GM20431 (cell line): Measurements from ENCODE around the gene PRKX.
"Not testable (repeated sequence)": the region's sequence is repeated elsewhere in the genome, so short reads cannot be mapped to it uniquely, and the experiment has no call there.

Source experiments
- in situ Hi-C: fragments of 300-500 bp; cut with MseI, MboI; formaldehyde crosslinking; loops from one replicate; pipeline ENCODE4 v1.15.0; 2020; ENCODE audit warnings: low sequenced_read_pairs; ENCODE audit not compliant: unreplicated experiment

The PRKX gene

DNA sequence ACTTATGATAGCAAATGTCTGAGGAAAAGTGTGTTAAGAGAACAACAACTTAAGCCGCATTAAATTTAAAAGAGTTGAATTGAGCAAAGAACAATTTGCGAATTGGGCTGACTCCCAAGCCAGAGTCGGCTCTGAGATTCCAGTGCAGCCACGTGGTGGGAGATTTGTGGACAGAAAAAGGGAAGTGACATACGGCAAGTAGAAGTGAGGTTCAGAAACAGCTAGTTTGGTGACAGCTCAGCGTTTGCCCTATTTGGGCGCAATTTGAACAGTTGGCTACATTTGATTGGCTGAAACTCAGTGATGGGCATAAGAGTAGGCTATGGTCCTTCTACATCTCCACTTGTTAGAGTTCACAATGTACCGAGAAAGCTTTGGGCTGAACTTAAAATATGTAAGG is 124.0 kb downstream of the PRKX start:
- in situ Hi-C loops, result no loop called here

DNA sequence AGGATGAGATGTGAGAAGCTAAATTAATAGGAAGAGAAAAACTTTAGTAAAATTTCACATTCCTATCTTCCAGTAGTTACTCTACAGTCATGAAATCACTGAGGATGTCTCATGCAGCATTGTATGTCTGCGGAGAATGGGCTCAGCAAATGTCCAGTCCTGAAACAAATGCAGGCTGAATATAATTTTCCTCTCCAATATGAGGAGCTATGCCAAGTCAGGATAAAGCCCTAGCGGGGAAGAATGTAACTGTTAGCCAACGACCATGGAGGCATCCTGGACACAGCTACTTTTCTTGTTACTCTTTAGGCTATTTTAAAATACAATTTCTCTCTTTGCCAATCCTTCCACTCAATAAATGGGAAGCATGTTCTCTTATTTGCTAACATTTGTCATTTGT is 127.7 kb downstream of the PRKX start:
- in situ Hi-C loops, result no loop called here

DNA sequence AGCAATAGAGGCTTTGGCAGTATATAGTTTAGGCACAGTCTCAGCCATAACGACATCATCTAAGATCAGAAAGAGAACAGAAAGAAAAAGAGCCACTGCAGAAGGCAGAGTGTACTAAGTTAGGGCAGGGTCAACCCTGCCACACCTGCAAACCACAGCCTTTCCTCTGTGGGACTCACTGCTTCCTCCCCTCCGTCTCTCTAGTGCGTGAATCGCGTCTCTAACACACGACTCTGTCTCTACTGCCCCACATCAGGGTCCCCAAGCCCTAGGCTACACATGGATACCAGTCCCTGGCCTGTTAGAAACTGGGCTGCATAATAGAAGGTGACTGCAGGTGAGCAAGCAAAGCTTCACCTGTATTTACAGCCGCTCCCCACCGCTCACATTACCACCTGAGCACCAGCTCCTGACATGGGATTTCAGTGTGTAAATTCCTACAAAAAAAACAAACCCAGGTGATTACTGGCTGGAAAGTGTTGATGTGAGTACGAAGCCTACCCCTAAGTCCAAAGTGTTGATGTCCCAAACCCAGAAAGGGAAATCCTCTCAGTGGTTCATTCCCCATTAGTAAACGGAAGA is 128.9 kb downstream of the PRKX start:
- in situ Hi-C loops, result no loop called here

DNA sequence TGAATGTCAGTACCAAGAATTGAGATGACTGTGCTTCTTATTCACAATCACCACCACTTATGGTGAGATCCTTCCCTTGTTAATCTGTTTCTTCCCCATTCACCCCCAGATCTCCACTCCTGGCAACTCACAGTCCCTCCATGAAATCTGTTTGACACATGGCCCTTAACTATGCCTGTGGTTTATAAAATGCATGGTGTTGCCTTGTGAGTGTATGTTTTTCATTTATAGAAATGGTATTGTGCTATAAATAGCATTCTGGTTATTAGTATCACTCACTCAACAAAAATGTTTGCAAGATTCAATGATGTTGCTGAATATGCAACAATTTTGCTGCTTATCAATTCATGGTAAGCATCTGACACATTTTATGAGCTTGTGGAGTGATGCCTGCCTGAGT is 131.0 kb downstream of the PRKX start:
- in situ Hi-C loops, result no loop called here

DNA sequence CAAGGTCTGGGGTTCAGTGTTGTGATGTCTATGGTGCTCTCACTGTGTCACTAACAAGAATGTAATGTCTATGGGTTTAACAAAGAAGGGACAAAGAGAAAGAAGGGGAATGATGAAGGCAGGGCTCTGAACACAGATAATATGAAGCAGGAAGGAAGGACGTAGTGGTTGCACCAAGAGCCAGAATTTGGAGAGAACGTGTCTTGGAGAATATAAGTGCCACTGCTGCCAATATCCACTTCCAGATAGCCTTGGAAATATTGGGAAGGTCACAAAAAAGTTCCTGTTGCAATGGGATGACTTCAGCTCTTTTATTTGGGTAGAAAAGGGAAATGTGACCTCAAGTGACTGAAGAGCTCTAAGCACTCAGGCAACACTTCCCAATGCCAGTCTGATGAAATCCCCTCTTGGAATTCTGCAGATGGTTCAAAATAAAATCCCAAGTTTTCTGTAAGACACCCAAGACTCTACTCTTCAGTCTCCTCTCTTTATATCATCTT is 131.8 kb downstream of the PRKX start:
- in situ Hi-C loops, result no loop called here

GRCh38 chrX:3577551-3577950 is 135.9 kb downstream of the PRKX start:
- in situ Hi-C loops, result no loop called here

DNA sequence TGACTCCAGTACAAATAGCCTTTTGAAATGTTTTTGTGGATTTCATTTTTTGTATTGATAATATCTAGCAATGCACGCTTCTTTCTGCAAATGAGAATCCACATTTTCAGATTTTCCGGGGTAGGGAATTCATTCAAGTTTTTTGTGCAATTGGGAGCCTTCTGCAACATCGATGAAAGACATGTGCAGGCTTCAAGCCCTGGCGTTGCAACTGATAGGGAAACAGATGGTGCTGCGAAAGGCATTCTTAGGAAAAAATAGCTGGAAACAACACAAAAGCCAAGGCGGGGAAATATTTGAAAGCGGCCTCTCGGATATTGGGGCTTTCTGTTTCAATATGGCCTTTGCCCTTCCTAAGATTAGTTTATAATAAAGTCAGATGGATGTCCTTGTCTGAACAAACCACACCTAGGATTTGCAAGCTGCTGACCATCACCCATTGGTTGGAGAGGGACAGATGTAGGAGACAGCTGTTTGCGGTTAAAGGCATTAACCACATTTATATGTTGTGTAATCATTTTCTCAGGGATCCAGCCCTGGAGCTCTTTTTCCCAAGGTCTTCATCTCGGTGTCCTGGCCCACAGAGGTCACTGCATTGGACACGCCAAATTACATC is 136.5 kb downstream of the PRKX start:
- in situ Hi-C loops, result no loop called here

- in situ Hi-C loops, result no loop called here
Measured at GRCh38 chrX:3567686-3568085, 145.8 kb downstream of the PRKX start.

- in situ Hi-C loops, result no loop called here
Measured at GRCh38 chrX:3563451-3563850, 150.0 kb downstream of the PRKX start.

- in situ Hi-C loops, result not testable (repeated sequence)
Measured at GRCh38 chrX:3560010-3560409, 153.4 kb downstream of the PRKX start.
